Lower leg skin (tissue), 3 donors: Measurements from ENCODE around the gene BARX2.

ENCODE experiments used
- CTCF ChIP-seq, 3 donors: fragments of 450-650 bp; IDR thresholded peaks; one replicate each; pipeline ENCODE4 v1.5.1; 2016; ENCODE audit warnings: antibody characterized with exemption in 3 of 3, mild to moderate bottlenecking in 3 of 3, moderate library complexity in 2 of 3
- POLR2A ChIP-seq, 2 donors: fragments of 450-650 bp; IDR thresholded peaks; one replicate each; pipeline ENCODE4 v1.6.1; 2016 to 2017; ENCODE audit warnings: antibody characterized with exemption in 2 of 2, mild to moderate bottlenecking in 1 of 2, moderate library complexity in 1 of 2

GRCh38 chr11:129426038-129426437, 50.4 kb downstream of the BARX2 start:
- TF ChIP-seq POLR2A (IDR thresholded peaks at IDR 0.05) (no peak), CTCF (IDR thresholded peaks at IDR 0.05) (no peak)
